Measurements from ENCODE around the gene GDF7.

- TF ChIP-seq, protein P1, sequence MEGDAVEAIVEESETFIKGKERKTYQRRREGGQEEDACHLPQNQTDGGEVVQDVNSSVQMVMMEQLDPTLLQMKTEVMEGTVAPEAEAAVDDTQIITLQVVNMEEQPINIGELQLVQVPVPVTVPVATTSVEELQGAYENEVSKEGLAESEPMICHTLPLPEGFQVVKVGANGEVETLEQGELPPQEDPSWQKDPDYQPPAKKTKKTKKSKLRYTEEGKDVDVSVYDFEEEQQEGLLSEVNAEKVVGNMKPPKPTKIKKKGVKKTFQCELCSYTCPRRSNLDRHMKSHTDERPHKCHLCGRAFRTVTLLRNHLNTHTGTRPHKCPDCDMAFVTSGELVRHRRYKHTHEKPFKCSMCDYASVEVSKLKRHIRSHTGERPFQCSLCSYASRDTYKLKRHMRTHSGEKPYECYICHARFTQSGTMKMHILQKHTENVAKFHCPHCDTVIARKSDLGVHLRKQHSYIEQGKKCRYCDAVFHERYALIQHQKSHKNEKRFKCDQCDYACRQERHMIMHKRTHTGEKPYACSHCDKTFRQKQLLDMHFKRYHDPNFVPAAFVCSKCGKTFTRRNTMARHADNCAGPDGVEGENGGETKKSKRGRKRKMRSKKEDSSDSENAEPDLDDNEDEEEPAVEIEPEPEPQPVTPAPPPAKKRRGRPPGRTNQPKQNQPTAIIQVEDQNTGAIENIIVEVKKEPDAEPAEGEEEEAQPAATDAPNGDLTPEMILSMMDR (IDR thresholded peaks at IDR 0.05) = no peak
- TF ChIP-seq POLR2A (IDR thresholded peaks at IDR 0.05) = no peak
These were observed 23.9 kb upstream of the GDF7 start for GRCh38 chr2:20643060-20643459.

Data from thyroid gland (tissue), 4 donors.